Measurements from ENCODE around the gene CENATAC. TPM values are rescaled to one million over a fixed set of nuclear protein-coding genes. Genes with fewer than 3 reads are reported as not detected.

Gene CENATAC
- total RNA-seq, 1 donor from 2014 or later, result 14.1 TPM

DNA sequence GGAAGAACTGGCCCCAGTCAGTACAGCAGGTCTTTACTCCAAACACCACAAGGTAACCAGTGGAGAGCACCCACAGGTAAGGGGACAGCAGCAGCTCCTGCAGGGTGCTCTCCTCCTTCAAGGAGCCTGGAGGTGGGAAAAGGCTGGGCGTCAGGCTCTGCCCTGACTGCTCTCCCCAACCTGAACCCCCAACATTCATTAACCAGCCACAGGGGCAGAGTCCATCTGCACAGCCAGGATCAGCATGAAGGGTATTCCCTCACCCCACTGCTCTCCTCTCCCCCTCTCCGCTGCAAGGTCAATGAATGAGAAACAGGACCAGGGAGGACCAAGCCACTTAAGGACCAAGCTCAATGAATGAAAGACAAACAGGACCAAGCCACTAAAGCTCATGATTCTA lies 29.0 kb downstream of the CENATAC start:
- TF ChIP-seq, protein P1, sequence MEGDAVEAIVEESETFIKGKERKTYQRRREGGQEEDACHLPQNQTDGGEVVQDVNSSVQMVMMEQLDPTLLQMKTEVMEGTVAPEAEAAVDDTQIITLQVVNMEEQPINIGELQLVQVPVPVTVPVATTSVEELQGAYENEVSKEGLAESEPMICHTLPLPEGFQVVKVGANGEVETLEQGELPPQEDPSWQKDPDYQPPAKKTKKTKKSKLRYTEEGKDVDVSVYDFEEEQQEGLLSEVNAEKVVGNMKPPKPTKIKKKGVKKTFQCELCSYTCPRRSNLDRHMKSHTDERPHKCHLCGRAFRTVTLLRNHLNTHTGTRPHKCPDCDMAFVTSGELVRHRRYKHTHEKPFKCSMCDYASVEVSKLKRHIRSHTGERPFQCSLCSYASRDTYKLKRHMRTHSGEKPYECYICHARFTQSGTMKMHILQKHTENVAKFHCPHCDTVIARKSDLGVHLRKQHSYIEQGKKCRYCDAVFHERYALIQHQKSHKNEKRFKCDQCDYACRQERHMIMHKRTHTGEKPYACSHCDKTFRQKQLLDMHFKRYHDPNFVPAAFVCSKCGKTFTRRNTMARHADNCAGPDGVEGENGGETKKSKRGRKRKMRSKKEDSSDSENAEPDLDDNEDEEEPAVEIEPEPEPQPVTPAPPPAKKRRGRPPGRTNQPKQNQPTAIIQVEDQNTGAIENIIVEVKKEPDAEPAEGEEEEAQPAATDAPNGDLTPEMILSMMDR (conservative IDR thresholded peaks at IDR 0.05; ENCODE audit: low read depth, low read length), result no peak
- peak overlapping the region; percentile 25 for H3K4me3 ChIP-seq (ENCODE audit: low read depth, low read length)
- no peak for DNase-seq (ENCODE audit: low read depth)

DNA sequence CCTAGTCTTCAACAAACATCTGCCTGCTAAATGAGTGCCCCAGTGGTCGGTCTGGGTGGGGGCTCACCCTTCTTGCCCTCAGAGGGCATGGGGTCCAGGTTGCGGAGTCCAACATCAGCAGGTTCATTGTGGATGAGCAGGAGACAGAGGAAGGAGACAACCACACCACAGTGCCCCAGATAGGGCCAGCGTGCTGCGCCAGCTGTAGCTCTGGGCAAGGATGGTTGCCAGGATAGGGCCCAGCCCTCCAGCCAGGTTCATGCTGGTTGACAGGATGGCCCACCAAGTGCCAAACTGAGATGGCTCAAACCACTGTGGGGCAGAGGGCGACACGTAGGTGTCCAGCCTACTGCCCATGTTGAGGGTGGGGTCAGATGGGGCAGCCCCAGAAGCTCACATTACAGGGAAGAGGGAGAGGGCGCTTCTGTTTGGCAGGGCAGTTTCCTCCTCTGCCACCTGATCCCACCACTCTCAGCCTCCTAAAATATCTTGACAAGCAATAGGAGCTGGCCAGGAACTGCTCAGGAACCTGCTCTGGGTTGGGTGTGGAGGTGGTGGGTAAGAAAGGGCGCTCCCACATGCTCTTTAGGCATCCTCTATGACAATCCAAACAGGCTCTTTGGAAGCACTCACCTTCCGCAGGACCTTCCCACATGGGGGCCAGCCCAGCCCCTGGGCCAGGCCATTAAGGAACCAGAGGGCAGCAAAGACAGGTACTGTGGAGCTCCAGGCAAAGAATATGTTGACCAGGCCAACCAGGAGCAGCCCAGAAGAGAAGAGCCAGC lies 29.8 kb downstream of the CENATAC start:
- TF ChIP-seq, protein P1 (conservative IDR thresholded peaks at IDR 0.05; ENCODE audit: low read depth, low read length), result no peak
- peak overlapping the region; percentile 96 for H3K4me3 ChIP-seq (ENCODE audit: low read depth, low read length)
- no peak for DNase-seq (ENCODE audit: low read depth)

DNA sequence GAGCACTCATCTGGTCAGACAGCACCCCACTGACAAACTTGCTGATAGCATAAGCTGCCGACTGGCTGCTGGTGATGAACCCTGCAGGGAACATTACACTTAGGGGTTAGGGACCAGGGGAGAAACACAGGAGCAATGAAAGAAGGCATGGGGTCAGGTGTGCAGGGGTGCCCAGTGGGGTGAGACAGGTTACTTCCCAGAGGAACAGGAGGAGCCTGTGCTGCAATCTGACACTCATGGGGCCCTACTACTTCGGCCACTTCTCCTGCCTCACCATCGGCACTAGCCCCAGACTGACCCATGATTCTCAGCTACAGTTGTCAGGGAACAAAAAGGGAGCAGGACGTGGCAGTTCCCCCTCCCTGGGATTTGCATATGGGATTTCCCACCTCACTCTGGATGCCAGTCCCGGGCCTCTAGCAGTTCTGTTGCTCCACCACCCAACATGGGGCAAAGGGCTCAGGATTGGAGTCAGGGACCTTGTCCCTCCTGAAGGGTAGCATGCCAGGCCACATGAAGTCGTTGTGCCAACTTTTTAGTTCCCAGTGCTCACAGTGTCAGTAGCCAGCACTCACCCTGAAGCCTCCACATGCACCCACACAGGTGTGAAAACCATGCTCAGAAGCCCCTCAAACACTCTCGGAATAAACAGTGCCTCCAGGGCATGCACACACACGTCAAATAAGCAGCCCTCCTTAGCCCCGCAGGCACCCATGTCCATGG lies 30.6 kb downstream of the CENATAC start:
- TF ChIP-seq, protein P1 (conservative IDR thresholded peaks at IDR 0.05; ENCODE audit: low read depth, low read length), result no peak
- no peak for DNase-seq (ENCODE audit: low read depth)
- peak overlapping the region; percentile 96 for H3K4me3 ChIP-seq (ENCODE audit: low read depth, low read length)

DNA sequence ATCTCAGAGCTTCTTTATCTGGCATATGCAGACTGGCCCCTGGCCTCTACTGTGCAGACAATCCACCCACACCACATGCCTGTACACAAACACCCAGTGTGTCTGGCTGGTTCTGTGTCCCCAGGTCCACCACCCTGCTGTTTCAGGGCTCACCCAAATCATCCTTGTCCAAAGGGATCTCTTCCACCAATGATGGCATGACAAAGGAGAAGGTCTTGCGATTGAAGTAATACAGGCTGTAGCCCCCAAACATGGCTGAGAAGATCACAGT lies 31.1 kb downstream of the CENATAC start:
- H3K4me3 ChIP-seq (ENCODE audit: low read depth, low read length), result peak overlapping the region; percentile 96
- DNase-seq (ENCODE audit: low read depth), result no peak
- TF ChIP-seq, protein P1 (conservative IDR thresholded peaks at IDR 0.05; ENCODE audit: low read depth, low read length), result no peak

DNA sequence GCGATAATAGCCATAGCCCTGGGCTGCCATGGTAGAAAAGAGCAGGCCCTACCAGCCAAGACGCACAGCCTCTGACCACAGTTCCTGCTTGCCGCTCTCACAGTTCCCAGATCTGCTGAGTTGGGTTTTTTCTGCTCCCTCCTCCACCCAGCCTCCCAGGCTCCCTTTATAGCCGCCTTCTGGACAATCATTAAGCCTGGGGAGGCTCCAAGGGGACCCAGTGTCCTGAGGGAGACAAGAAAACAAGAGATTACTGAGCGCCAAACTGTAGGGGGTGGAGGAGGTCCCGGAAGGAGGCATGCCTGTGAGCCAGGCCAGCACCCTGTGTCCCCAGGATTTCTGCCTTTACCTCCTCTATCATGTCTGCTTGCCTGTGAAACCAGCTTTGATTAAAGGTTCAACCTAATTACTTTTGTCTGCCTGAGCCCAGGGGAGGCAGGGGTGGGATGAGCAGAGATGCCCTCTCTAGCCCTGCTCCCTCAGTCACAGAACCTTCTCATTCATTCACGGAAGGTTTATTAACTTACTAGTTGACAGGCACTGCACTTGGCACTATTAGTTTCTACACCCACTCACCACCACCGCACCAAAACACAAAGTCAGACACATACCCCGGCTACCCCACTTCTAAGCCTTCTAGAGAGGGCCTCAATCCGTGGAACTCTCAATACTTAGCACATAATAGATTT lies 31.5 kb downstream of the CENATAC start:
- peak overlapping the region; percentile 96 for H3K4me3 ChIP-seq (ENCODE audit: low read depth, low read length)
- TF ChIP-seq, protein P1 (conservative IDR thresholded peaks at IDR 0.05; ENCODE audit: low read depth, low read length), result no peak
- peak; percentile 57 for DNase-seq (ENCODE audit: low read depth)

DNA sequence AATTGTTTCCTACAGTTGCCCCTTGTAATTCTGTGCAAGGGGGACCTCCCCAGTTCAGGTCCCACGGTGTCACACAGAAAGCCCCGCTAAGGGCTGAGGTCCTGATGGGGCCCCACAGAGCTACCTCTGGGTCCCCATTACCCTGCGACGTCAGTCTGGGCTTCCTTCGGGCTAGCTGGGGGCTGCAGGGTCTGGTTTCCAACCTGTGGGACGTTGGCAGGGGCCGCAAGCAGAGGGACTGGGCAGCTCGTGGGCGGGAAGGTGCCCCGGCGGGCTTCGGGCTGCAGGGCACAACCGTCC lies 32.0 kb downstream of the CENATAC start:
- no peak for DNase-seq (ENCODE audit: low read depth)
- H3K4me3 ChIP-seq (ENCODE audit: low read depth, low read length), result peak overlapping the region; percentile 96
- TF ChIP-seq, protein P1 (conservative IDR thresholded peaks at IDR 0.05; ENCODE audit: low read depth, low read length), result no peak

All from epithelial cell of proximal tubule (primary cell).